ENCODE measurements around the gene CDT1.
"Not testable (repeated sequence)": the region's sequence is repeated elsewhere in the genome, so short reads cannot be mapped to it uniquely, and the experiment has no call there.

CDT1 gene

GRCh38 chr16:88821168-88821850 is 17.7 kb downstream of the CDT1 start:
- no peak for TF ChIP-seq MYC (IDR thresholded peaks at IDR 0.05; ENCODE audit: low read depth, low read length)
- TF ChIP-seq, protein P1, sequence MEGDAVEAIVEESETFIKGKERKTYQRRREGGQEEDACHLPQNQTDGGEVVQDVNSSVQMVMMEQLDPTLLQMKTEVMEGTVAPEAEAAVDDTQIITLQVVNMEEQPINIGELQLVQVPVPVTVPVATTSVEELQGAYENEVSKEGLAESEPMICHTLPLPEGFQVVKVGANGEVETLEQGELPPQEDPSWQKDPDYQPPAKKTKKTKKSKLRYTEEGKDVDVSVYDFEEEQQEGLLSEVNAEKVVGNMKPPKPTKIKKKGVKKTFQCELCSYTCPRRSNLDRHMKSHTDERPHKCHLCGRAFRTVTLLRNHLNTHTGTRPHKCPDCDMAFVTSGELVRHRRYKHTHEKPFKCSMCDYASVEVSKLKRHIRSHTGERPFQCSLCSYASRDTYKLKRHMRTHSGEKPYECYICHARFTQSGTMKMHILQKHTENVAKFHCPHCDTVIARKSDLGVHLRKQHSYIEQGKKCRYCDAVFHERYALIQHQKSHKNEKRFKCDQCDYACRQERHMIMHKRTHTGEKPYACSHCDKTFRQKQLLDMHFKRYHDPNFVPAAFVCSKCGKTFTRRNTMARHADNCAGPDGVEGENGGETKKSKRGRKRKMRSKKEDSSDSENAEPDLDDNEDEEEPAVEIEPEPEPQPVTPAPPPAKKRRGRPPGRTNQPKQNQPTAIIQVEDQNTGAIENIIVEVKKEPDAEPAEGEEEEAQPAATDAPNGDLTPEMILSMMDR (IDR thresholded peaks at IDR 0.05; ENCODE audit: low read depth, low read length): no peak
- H3K4me3 ChIP-seq (ENCODE audit: low read depth, low read length): no peak overlapping the region
- DNase-seq (ENCODE audit: low read depth): no peak

- no peak overlapping the region for H3K4me3 ChIP-seq (ENCODE audit: low read depth, low read length)
- no peak for TF ChIP-seq MYC (IDR thresholded peaks at IDR 0.05; ENCODE audit: low read depth, low read length)
- no peak for DNase-seq (ENCODE audit: low read depth)
Observed at GRCh38 chr16:88822281-88823040, 18.9 kb downstream of the CDT1 start.

DNA sequence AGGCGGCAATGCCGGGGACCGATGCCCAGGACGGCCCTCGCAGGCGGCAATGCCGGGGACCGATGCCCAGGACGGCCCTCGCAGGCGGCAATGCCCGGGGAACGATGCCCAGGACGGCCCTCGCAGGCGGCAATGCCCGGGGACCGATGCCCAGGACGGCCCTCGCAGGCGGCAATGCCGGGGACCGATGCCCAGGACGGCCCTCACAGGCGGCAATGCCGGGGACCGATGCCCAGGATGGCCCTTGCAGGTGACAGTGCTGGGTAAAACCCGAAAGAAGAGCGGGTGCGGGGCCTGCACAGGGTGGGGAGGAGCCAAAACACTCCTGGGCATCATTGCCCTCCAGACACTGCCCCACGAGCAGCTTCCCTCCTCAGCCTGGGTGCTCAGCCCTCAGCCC is 20.1 kb downstream of the CDT1 start:
- not testable (repeated sequence) for H3K4me3 ChIP-seq (ENCODE audit: low read depth, low read length); DNase-seq (ENCODE audit: low read depth)

GRCh38 chr16:88824256-88825077 is 20.9 kb downstream of the CDT1 start:
- no peak overlapping the region for H3K4me3 ChIP-seq (ENCODE audit: low read depth, low read length)
- no peak for DNase-seq (ENCODE audit: low read depth)
- TF ChIP-seq MYC (IDR thresholded peaks at IDR 0.05; ENCODE audit: low read depth, low read length) (no peak), POLR2A (IDR thresholded peaks at IDR 0.05; ENCODE audit: extremely low read depth, insufficient read length) (no peak), MAX (IDR thresholded peaks at IDR 0.05; ENCODE audit: low read depth, low read length) (no peak)
- TF ChIP-seq, protein P1 (IDR thresholded peaks at IDR 0.05; ENCODE audit: low read depth, low read length): no peak

- TF ChIP-seq POLR2A (IDR thresholded peaks at IDR 0.05; ENCODE audit: extremely low read depth, insufficient read length): no peak
- no peak for TF ChIP-seq MYC (IDR thresholded peaks at IDR 0.05; ENCODE audit: low read depth, low read length)
- TF ChIP-seq, protein P1 (IDR thresholded peaks at IDR 0.05; ENCODE audit: low read depth, low read length): no peak
- no peak for TF ChIP-seq MAX (IDR thresholded peaks at IDR 0.05; ENCODE audit: low read depth, low read length)
- H3K4me3 ChIP-seq (ENCODE audit: low read depth, low read length): no peak overlapping the region
- no peak for DNase-seq (ENCODE audit: low read depth)
Observed at GRCh38 chr16:88825146-88825545, 21.6 kb downstream of the CDT1 start.

GRCh38 chr16:88826070-88826840 is 22.7 kb downstream of the CDT1 start:
- H3K4me3 ChIP-seq (ENCODE audit: low read depth, low read length): no peak overlapping the region
- TF ChIP-seq, protein P1 (IDR thresholded peaks at IDR 0.05; ENCODE audit: low read depth, low read length): no peak
- TF ChIP-seq MYC (IDR thresholded peaks at IDR 0.05; ENCODE audit: low read depth, low read length) (no peak), POLR2A (IDR thresholded peaks at IDR 0.05; ENCODE audit: extremely low read depth, insufficient read length) (no peak), MAX (IDR thresholded peaks at IDR 0.05; ENCODE audit: low read depth, low read length) (no peak)
- DNase-seq (ENCODE audit: low read depth): no peak
